Caco-2 (cell line): ENCODE data around the gene COPS4. TPM values are rescaled to one million over a fixed set of nuclear protein-coding genes. Genes with fewer than 3 reads are reported as not detected.

Experiments used
- BruUV-seq: library from RNA; stranded (reverse); fragments of 400-500 nt; replicated peaks from 2 replicates; lab custom pipeline; 2021; lab: Mats Ljungman, UMichigan
- CTCF ChIA-PET: fragments of 300-600 bp; sonication (Branson Sonifier 250); formaldehyde crosslinking; loops from one replicate; lab custom pipeline; 2022; ENCODE audit warnings: antibody characterized with exemption; lab: Charles Lee
- POLR2A ChIA-PET: fragments of 300-600 bp; sonication (Branson Sonifier 250); formaldehyde crosslinking; loops from one replicate; lab custom pipeline; 2022; ENCODE audit warnings: antibody characterized with exemption; lab: Charles Lee
- DNase-seq, 2 experiments: peaks; one replicate each; pipeline versions ENCODE4 v3.0.0 to v3.0.0-alpha.2; 2020 to 2022
- H3K27me3 ChIP-seq: replicated peaks from 2 replicates; pipeline ENCODE4 v1.6.0; 2011; ENCODE audit warnings: low read length; ENCODE audit not compliant: control insufficient read depth, insufficient read depth
- H3K36me3 ChIP-seq: 2 replicates; pipeline ENCODE4 v1.5.1; 2011; ENCODE audit warnings: low read length; ENCODE audit not compliant: control insufficient read depth, insufficient read depth
- H3K4me1 ChIP-seq: fragments of 250-450 bp; sonication (Bioruptor Pico); 2 replicates; pipeline ENCODE4 v1.5.1; 2020; ENCODE audit warnings: mild to moderate bottlenecking
- H3K4me3 ChIP-seq: 2 replicates; pipeline ENCODE4 v1.5.1; 2011; ENCODE audit warnings: low read depth, mild to moderate bottlenecking, control low read depth, low read length
- H3K9me3 ChIP-seq: fragments of 250-450 bp; sonication (Bioruptor Pico); 2 replicates; pipeline ENCODE4 v1.5.1; 2020; ENCODE audit warnings: mild to moderate bottlenecking, moderate library complexity
- H3K27ac Mint-ChIP-seq: one replicate; pipeline ENCODE4 v1.8.0; 2022; ENCODE audit warnings: mixed read lengths; ENCODE audit not compliant: unreplicated experiment
- H3K27me3 Mint-ChIP-seq: one replicate; pipeline ENCODE4 v1.8.0; 2022; ENCODE audit warnings: mixed read lengths; ENCODE audit not compliant: insufficient read depth, unreplicated experiment
- H3K36me3 Mint-ChIP-seq: one replicate; pipeline ENCODE4 v1.8.0; 2022; ENCODE audit warnings: mild to moderate bottlenecking, mixed read lengths; ENCODE audit not compliant: insufficient read depth, unreplicated experiment
- H3K4me1 Mint-ChIP-seq: one replicate; pipeline ENCODE4 v1.8.0; 2022; ENCODE audit warnings: low read depth, mixed read lengths; ENCODE audit not compliant: unreplicated experiment
- H3K4me3 Mint-ChIP-seq: one replicate; pipeline ENCODE4 v1.8.0; 2022; ENCODE audit warnings: mild to moderate bottlenecking, moderate library complexity, mixed read lengths; ENCODE audit not compliant: unreplicated experiment
- H3K9me3 Mint-ChIP-seq: one replicate; pipeline ENCODE4 v1.8.0; 2022; ENCODE audit warnings: mixed read lengths; ENCODE audit not compliant: unreplicated experiment
- intact Hi-C: fragments of 100-400 bp; cut with micrococcal nuclease; formaldehyde crosslinking; loops from one replicate; pipeline ENCODE4 v1.10.0; 2022; ENCODE audit not compliant: unreplicated experiment
- total RNA-seq: library from RNA; stranded (reverse); gene quantifications from 2 replicates; pipeline ENCODE4 v1.2.3, GENCODE V29; 2022
- TF ChIP-seq, protein P1 (sequence below), 2 experiments: fragments of 200-600 bp in 1 of 2; IDR thresholded peaks; 1 replicate in 1 of 2; 2 replicates in 1 of 2; pipeline versions ENCODE4 v1.5.1 to v1.8.0; 2011 to 2022; ENCODE audit warnings: antibody characterized with exemption in 1 of 2, control low read depth in 1 of 2, inconsistent platforms in 1 of 2, low read depth in 1 of 2, low read length in 1 of 2, mild to moderate bottlenecking in 1 of 2, moderate library complexity in 1 of 2; ENCODE audit not compliant: insufficient read depth in 1 of 2, severe bottlenecking in 1 of 2, unreplicated experiment in 1 of 2

Gene COPS4
- total RNA-seq, 1 experiment from 2014 or later, result 36.3 TPM

DNA sequence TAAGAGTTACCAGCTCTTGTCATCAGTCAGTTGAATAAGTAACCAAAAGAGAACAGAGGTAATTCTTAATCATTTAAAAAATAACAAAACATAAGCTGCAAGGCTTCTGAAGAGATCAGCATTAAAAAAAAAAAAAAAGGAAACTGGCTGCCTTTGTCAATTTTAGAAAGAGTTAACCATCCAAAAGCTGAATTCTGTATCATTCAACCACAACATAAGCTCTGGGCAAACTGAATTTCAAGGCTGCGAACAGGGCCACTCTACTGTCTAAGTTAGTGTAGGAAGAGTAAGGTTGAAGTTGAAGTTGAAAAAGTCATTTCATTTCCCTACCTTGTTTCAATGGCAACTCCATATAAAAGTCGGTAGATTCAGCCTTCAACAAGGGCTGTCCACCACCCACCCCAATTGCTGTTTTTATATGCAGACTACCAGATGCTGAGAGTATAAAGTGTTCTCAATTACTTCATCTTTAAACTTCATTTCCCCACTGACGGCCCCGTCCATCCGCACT, 23.2 kb upstream of the COPS4 start:
- POLR2A ChIA-PET, result interaction anchor here (0.6 to 3.0 kb wide), 3 partner anchors 23 to 111 kb away, joined by 6 to 21 read pairs (median 18); partner anchors contain the start of genes COPS4 and THAP9
- Histone ChIP-seq H3K9me3 (no peaks in the 10 kb centered on the region), H3K4me1 (peaks cover 15% of the 10 kb centered on the region; the same call in 1 of the 2 replicates), H3K4me3 (peak overlapping the region; percentile 51), H3K27me3 (no peaks in the 10 kb centered on the region), H3K36me3 (no peaks in the 10 kb centered on the region)
- no peaks in the 10 kb centered on the region for H3K27me3 Mint-ChIP-seq
- CTCF ChIA-PET, result interaction anchor here (1.0 kb wide), 1 partner anchor 23 kb away, joined by 8 read pairs; the partner anchor contains the start of gene COPS4
- peak overlapping the region; percentile 95 for H3K4me3 Mint-ChIP-seq
- TF ChIP-seq, protein P1, sequence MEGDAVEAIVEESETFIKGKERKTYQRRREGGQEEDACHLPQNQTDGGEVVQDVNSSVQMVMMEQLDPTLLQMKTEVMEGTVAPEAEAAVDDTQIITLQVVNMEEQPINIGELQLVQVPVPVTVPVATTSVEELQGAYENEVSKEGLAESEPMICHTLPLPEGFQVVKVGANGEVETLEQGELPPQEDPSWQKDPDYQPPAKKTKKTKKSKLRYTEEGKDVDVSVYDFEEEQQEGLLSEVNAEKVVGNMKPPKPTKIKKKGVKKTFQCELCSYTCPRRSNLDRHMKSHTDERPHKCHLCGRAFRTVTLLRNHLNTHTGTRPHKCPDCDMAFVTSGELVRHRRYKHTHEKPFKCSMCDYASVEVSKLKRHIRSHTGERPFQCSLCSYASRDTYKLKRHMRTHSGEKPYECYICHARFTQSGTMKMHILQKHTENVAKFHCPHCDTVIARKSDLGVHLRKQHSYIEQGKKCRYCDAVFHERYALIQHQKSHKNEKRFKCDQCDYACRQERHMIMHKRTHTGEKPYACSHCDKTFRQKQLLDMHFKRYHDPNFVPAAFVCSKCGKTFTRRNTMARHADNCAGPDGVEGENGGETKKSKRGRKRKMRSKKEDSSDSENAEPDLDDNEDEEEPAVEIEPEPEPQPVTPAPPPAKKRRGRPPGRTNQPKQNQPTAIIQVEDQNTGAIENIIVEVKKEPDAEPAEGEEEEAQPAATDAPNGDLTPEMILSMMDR (IDR thresholded peaks at IDR 0.05; ENCODE audit: insufficient read depth in 1 of 2, low read depth in 1 of 2, low read length in 1 of 2, severe bottlenecking in 1 of 2, unreplicated experiment in 1 of 2), result no peak
- intact Hi-C loops, result loop anchor here (2.0 kb wide), 2 partner anchors 111 to 253 kb away; partner anchors contain the start of gene THAP9
- peak overlapping the region; percentile 99 for H3K27ac Mint-ChIP-seq
- no peaks in the 10 kb centered on the region for H3K9me3 Mint-ChIP-seq
- no peak for DNase-seq
- peaks cover 28% of the 10 kb centered on the region for H3K36me3 Mint-ChIP-seq
- TSS peak; percentile 20 for BruUV-seq
- H3K4me1 Mint-ChIP-seq, result peaks cover 28% of the 10 kb centered on the region

DNA sequence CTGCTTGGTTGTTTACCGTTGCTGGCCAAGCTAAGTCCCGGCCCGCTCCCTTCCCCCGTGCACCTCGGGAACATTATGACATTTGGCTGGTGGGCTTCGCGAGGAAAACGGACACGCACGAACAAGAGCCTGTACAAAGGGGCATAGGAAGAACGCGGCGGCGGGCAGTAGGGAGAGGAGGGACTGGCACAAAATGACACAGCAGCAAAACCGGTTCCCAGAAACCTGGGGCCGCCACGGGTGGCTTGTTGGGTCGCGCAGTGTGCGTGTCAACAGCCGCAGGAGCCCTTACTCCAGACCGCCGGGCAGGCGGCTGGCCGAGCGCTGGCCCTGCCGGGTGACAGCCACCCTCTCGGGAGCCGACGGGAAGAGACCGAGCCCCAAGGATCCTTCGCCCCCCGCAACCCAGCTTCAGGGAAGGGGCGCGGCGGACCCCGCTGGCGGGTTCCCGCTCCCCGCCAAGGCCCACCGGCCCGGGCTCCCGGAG, 22.7 kb upstream of the COPS4 start:
- TF ChIP-seq, protein P1 (IDR thresholded peaks at IDR 0.05; ENCODE audit: insufficient read depth in 1 of 2, low read depth in 1 of 2, low read length in 1 of 2, severe bottlenecking in 1 of 2, unreplicated experiment in 1 of 2), result no peak
- intact Hi-C loops, result loop anchor here (2.0 kb wide), 2 partner anchors 111 to 253 kb away; partner anchors contain the start of gene THAP9
- Mint-ChIP-seq H3K36me3 (peaks cover 28% of the 10 kb centered on the region), H3K4me3 (peak overlapping the region; percentile 95), H3K9me3 (no peaks in the 10 kb centered on the region), H3K4me1 (peaks cover 27% of the 10 kb centered on the region), H3K27ac (peak overlapping the region; percentile 99), H3K27me3 (no peaks in the 10 kb centered on the region)
- peaks cover 15% of the 10 kb centered on the region; the same call in 1 of the 2 replicates for H3K4me1 ChIP-seq
- H3K36me3 ChIP-seq, result no peaks in the 10 kb centered on the region
- DNase-seq, result peak; percentile 55 to 69
- ChIA-PET POLR2A (interaction anchor here (0.6 to 3.0 kb wide), 3 partner anchors 23 to 27 kb away, joined by 6 to 24 read pairs (median 21); partner anchors contain the start of gene COPS4), CTCF (interaction anchor here (1.0 kb wide), 1 partner anchor 23 kb away, joined by 8 read pairs; the partner anchor contains the start of gene COPS4)
- no peaks in the 10 kb centered on the region for H3K9me3 ChIP-seq
- H3K4me3 ChIP-seq, result peak overlapping the region; percentile 51
- no peaks in the 10 kb centered on the region for H3K27me3 ChIP-seq
- BruUV-seq, result no TSS peak

DNA sequence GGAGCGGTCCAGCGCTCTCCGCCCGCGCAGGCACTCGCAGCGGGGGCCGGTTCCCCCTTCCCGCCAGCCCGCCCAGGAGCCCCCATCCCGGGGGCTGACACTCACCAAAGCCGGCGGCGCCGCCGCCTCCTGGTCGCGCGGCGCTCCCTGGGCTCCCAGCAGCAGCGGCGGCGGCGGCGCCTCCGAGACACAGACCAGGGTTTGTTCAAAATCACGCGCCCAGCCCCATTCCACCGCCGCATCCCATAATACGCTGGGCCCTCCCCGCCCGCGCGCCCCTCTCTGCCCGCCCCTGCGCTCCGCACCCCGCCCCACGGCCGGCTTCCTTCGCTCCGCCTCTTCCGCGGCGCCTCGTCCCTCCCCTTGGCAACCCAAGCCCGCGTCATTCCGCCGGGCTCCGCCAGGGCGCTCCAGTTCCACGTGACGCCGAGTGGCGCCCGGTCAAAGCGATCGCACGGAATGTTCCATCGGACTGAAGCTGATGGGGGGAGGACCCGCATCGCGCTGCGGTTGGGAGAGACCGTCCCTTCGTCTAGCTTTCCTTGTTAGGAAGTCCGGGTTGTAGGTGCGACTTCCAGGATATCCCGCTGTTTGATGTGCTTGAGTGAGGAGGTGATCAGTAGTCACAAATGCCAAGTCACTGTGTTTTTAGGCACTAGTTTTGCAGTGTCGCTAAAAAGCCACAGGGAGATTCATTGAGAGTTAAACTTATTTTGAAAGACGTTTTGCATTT, 22.1 kb upstream of the COPS4 start:
- BruUV-seq, result no TSS peak
- H3K36me3 ChIP-seq, result no peaks in the 10 kb centered on the region
- TF ChIP-seq, protein P1 (IDR thresholded peaks at IDR 0.05; ENCODE audit: insufficient read depth in 1 of 2, low read depth in 1 of 2, low read length in 1 of 2, severe bottlenecking in 1 of 2, unreplicated experiment in 1 of 2), result peak; percentile 49 to 60
- peaks cover 15% of the 10 kb centered on the region; the same call in 1 of the 2 replicates for H3K4me1 ChIP-seq
- ChIA-PET POLR2A (interaction anchor here (0.6 to 1.1 kb wide), 6 partner anchors 20 to 522 kb away, joined by 3 to 24 read pairs (median 8); partner anchors contain the start of genes COPS4 and COQ2), CTCF (interaction anchor here (0.9 to 1.2 kb wide), 2 partner anchors 22 to 269 kb away, joined by 4 to 22 read pairs; partner anchors contain the start of gene COPS4)
- H3K9me3 ChIP-seq, result no peaks in the 10 kb centered on the region
- Mint-ChIP-seq H3K9me3 (no peaks in the 10 kb centered on the region), H3K4me3 (peak overlapping the region; percentile 95), H3K27ac (peak overlapping the region; percentile 99), H3K4me1 (peaks cover 21% of the 10 kb centered on the region), H3K27me3 (no peaks in the 10 kb centered on the region), H3K36me3 (peaks cover 28% of the 10 kb centered on the region)
- DNase-seq, result peak; percentile 97 to 98
- H3K4me3 ChIP-seq, result peak overlapping the region; percentile 51
- intact Hi-C loops, result loop anchor here (1.0 to 2.0 kb wide), 3 partner anchors 21 to 252 kb away; partner anchors contain the start of gene THAP9
- H3K27me3 ChIP-seq, result no peaks in the 10 kb centered on the region
